Measurements from ENCODE around the gene ZNF786.

The ZNF786 gene, protein sequence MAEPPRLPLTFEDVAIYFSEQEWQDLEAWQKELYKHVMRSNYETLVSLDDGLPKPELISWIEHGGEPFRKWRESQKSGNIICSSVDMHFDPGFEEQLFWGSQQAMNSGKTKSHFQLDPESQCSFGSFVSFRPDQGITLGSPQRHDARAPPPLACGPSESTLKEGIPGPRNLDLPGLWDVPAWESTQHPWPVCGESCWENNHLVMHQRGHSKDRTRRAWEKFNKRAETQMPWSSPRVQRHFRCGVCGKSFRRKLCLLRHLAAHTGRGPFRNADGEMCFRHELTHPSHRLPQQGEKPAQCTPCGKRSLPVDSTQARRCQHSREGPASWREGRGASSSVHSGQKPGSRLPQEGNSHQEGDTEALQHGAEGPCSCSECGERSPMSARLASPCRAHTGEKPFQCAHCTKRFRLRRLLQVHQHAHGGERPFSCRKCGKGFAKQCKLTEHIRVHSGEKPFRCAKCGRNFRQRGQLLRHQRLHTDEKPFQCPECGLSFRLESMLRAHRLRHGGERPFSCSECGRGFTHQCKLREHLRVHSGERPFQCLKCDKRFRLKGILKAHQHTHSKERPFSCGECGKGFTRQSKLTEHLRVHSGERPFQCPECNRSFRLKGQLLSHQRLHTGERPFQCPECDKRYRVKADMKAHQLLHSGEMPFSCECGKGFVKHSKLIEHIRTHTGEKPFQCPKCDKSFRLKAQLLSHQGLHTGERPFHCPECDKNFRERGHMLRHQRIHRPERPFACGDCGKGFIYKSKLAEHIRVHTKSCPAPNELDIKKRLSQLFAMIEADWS

GRCh38 chr7:149090397-149091195, at the start of gene ZNF786:
TSS of gene ZNF786 (minus strand) at chr7:149090718. CDS start at chr7:149090640, 78 bp downstream.
- ATAC-seq: peak; percentile 94
- TF ChIP-seq, protein P1, sequence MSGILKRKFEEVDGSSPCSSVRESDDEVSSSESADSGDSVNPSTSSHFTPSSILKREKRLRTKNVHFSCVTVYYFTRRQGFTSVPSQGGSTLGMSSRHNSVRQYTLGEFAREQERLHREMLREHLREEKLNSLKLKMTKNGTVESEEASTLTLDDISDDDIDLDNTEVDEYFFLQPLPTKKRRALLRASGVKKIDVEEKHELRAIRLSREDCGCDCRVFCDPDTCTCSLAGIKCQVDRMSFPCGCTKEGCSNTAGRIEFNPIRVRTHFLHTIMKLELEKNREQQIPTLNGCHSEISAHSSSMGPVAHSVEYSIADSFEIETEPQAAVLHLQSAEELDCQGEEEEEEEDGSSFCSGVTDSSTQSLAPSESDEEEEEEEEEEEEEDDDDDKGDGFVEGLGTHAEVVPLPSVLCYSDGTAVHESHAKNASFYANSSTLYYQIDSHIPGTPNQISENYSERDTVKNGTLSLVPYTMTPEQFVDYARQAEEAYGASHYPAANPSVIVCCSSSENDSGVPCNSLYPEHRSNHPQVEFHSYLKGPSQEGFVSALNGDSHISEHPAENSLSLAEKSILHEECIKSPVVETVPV (CRISPR knock-in tag; IDR thresholded peaks at IDR 0.05): no peak
- TF ChIP-seq ZFP30 (CRISPR knock-in tag; IDR thresholded peaks at IDR 0.05) (no peak), ZNF8 (CRISPR knock-in tag; IDR thresholded peaks at IDR 0.05) (0 out of 2 replicates have a peak, but pooled peaks have one; percentile 30), TOX (CRISPR knock-in tag; IDR thresholded peaks at IDR 0.05; ENCODE audit: borderline replicate concordance) (no peak), ARNTL (CRISPR knock-in tag; IDR thresholded peaks at IDR 0.05; ENCODE audit: borderline replicate concordance, low read depth) (no peak; the same call in 1 of the 2 replicates), OSR1 (CRISPR knock-in tag; IDR thresholded peaks at IDR 0.05) (no peak), ZNF70 (CRISPR knock-in tag; IDR thresholded peaks at IDR 0.05) (no peak), RARB (CRISPR knock-in tag; IDR thresholded peaks at IDR 0.05) (no peak), PPARA (CRISPR knock-in tag; IDR thresholded peaks at IDR 0.05; ENCODE audit: borderline replicate concordance) (no peak), GLIS3 (CRISPR knock-in tag; IDR thresholded peaks at IDR 0.05) (peak; percentile 90; the same call in 1 of the 2 replicates), ZC3H10 (CRISPR knock-in tag; IDR thresholded peaks at IDR 0.05) (no peak), SNAI2 (CRISPR knock-in tag; IDR thresholded peaks at IDR 0.05) (no peak), BACH2 (CRISPR knock-in tag; IDR thresholded peaks at IDR 0.05; ENCODE audit: borderline replicate concordance) (no peak), CREB5 (CRISPR knock-in tag; IDR thresholded peaks at IDR 0.05; ENCODE audit: low read depth) (no peak), ZFP3 (CRISPR knock-in tag; IDR thresholded peaks at IDR 0.05) (peak; percentile 63; the same call in 1 of the 2 replicates), TSHZ2 (CRISPR knock-in tag; IDR thresholded peaks at IDR 0.05) (peak; percentile 61), TCF4 (CRISPR knock-in tag; IDR thresholded peaks at IDR 0.05; ENCODE audit: borderline replicate concordance) (0 out of 2 replicates have a peak, but pooled peaks have one; percentile 11), ZNF565 (CRISPR knock-in tag; conservative IDR thresholded peaks at IDR 0.05; ENCODE audit: low read depth) (no peak), CSDC2 (CRISPR knock-in tag; IDR thresholded peaks at IDR 0.05) (no peak), ESRRG (CRISPR knock-in tag; IDR thresholded peaks at IDR 0.05) (no peak), ISL1 (CRISPR knock-in tag; IDR thresholded peaks at IDR 0.05) (no peak)
- TF ChIP-seq, protein P2, sequence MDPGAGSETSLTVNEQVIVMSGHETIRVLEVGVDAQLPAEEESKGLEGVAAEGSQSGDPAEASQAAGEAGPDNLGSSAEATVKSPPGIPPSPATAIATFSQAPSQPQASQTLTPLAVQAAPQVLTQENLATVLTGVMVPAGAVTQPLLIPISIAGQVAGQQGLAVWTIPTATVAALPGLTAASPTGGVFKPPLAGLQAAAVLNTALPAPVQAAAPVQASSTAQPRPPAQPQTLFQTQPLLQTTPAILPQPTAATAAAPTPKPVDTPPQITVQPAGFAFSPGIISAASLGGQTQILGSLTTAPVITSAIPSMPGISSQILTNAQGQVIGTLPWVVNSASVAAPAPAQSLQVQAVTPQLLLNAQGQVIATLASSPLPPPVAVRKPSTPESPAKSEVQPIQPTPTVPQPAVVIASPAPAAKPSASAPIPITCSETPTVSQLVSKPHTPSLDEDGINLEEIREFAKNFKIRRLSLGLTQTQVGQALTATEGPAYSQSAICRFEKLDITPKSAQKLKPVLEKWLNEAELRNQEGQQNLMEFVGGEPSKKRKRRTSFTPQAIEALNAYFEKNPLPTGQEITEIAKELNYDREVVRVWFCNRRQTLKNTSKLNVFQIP (CRISPR knock-in tag; IDR thresholded peaks at IDR 0.05; ENCODE audit: borderline replicate concordance, low read depth): 0 out of 2 replicates have a peak, but pooled peaks have one; percentile 60
- TF ChIP-seq, protein P3, sequence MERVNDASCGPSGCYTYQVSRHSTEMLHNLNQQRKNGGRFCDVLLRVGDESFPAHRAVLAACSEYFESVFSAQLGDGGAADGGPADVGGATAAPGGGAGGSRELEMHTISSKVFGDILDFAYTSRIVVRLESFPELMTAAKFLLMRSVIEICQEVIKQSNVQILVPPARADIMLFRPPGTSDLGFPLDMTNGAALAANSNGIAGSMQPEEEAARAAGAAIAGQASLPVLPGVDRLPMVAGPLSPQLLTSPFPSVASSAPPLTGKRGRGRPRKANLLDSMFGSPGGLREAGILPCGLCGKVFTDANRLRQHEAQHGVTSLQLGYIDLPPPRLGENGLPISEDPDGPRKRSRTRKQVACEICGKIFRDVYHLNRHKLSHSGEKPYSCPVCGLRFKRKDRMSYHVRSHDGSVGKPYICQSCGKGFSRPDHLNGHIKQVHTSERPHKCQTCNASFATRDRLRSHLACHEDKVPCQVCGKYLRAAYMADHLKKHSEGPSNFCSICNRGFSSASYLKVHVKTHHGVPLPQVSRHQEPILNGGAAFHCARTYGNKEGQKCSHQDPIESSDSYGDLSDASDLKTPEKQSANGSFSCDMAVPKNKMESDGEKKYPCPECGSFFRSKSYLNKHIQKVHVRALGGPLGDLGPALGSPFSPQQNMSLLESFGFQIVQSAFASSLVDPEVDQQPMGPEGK (CRISPR knock-in tag; IDR thresholded peaks at IDR 0.05; ENCODE audit: borderline replicate concordance): no peak

Data from SK-N-SH treated with all-trans-retinoic acid at 6 μM for 48 hours (cell line).